ENCODE data around the gene SOWAHD.
"Not testable (repeated sequence)": the region's sequence is repeated elsewhere in the genome, so short reads cannot be mapped to it uniquely, and the experiment has no call there.

SOWAHD gene

GRCh38 chrX:119757979-119758730 is at the start of gene SOWAHD:
Gene SOWAHD (plus strand): TSS chrX:119758588. CDS start chrX:119758668, 80 bp downstream.
- DNase-seq = no peak

GRCh38 chrX:119708936-119709335 is 49.5 kb upstream of the SOWAHD start:
- DNase-seq = no peak

- DNase-seq = no peak
Measured at GRCh38 chrX:119709630-119710029, 48.8 kb upstream of the SOWAHD start.

GRCh38 chrX:119721487-119721886 is 36.9 kb upstream of the SOWAHD start:
- DNase-seq = no peak

GRCh38 chrX:119721926-119722325 is 36.5 kb upstream of the SOWAHD start:
- no peak for DNase-seq

GRCh38 chrX:119726900-119727555 is 31.4 kb upstream of the SOWAHD start:
- peak; percentile 49 for DNase-seq

- DNase-seq = no peak
Measured at GRCh38 chrX:119728487-119728886, 29.9 kb upstream of the SOWAHD start.

GRCh38 chrX:119729408-119730201 is 28.8 kb upstream of the SOWAHD start:
- DNase-seq = peak; percentile 73

- DNase-seq = no peak
Measured at GRCh38 chrX:119734897-119735339, 23.5 kb upstream of the SOWAHD start.

GRCh38 chrX:119735467-119735866 is 22.9 kb upstream of the SOWAHD start:
- DNase-seq = no peak

GRCh38 chrX:119736206-119736764 is 22.1 kb upstream of the SOWAHD start:
- no peak for DNase-seq

GRCh38 chrX:119738742-119739141 is 19.6 kb upstream of the SOWAHD start:
- no peak for DNase-seq

GRCh38 chrX:119745283-119745848 is 13.0 kb upstream of the SOWAHD start:
- no peak for DNase-seq

GRCh38 chrX:119750131-119750530 is 8.3 kb upstream of the SOWAHD start:
- DNase-seq = not testable (repeated sequence)

GRCh38 chrX:119750751-119751150 is 7.6 kb upstream of the SOWAHD start:
- not testable (repeated sequence) for DNase-seq

- no peak for DNase-seq
Measured at GRCh38 chrX:119753001-119753400, 5.4 kb upstream of the SOWAHD start.

- DNase-seq = peak; percentile 80
Measured at GRCh38 chrX:119753639-119754257, 4.6 kb upstream of the SOWAHD start.

- DNase-seq = peak; percentile 92
Measured at GRCh38 chrX:119755981-119756533, 2.3 kb upstream of the SOWAHD start.

- DNase-seq = peak; percentile 40
Measured at GRCh38 chrX:119756926-119757635, 1.3 kb upstream of the SOWAHD start.

- no peak for DNase-seq
Measured at GRCh38 chrX:119757646-119757978, 776 bp upstream of the SOWAHD start.

GRCh38 chrX:119758731-119759247 is 401 bp downstream of the SOWAHD start:
- DNase-seq = peak; percentile 22

Data from activated CD4-positive, alpha-beta T cell treated with anti-CD3 and anti-CD28 coated beads, Interleukin-2, amount 50 U/mL, for 16 hours (primary cell).